GM12878 (cell line): ENCODE data around the gene CDKN1C. TPM values are rescaled to one million over a fixed set of nuclear protein-coding genes. Genes with fewer than 3 reads are reported as not detected.

Source experiments
- ATAC-seq: fragments of 200-7000 bp; cut with Tn5 transposase; 3 replicates; pipeline ENCODE4 v1.9.1; 2020; ENCODE audit warnings: mild to moderate bottlenecking, moderate library complexity
- BruUV-seq: library from RNA; stranded (reverse); fragments of 400-500 nt; replicated peaks from 2 replicates; lab custom pipeline; 2021; lab: Mats Ljungman, UMichigan
- CTCF ChIA-PET: fragments of 300-600 bp; sonication (Branson Sonifier 250); formaldehyde crosslinking; extraction: SDS; loops from one replicate; lab custom pipeline; 2021; ENCODE audit warnings: inconsistent platforms; lab: Yijun Ruan, JAX
- POLR2A ChIA-PET: fragments of 350-600 bp; formaldehyde crosslinking; extraction: SDS; loops from one replicate; lab custom pipeline; 2021; ENCODE audit warnings: inconsistent platforms; lab: Charles Lee
- RAD21 ChIA-PET: fragments of 300-600 bp; sonication (Branson Sonifier 250); formaldehyde crosslinking; loops from one replicate; lab custom pipeline; 2023; ENCODE audit warnings: antibody characterized with exemption; ENCODE audit not compliant: unreplicated experiment; lab: Charles Lee
- SMC1A ChIA-PET: fragments of 300-600 bp; sonication (Branson Sonifier 250); formaldehyde crosslinking; loops from one replicate; lab custom pipeline; 2023; ENCODE audit not compliant: unreplicated experiment, uncharacterized antibody; lab: Charles Lee
- DNase-seq: peaks from one replicate; pipeline ENCODE4 v3.0.0-alpha.2; 2011; ENCODE audit warnings: low read depth, low spot score
- FAIRE-seq: peaks from 3 replicates; lab custom pipeline; 2011; peaks lifted over from hg19 to GRCh38; lab: Jason Lieb, UNC
- H2AFZ ChIP-seq: 2 replicates; pipeline ENCODE4 v1.6.0; 2011; ENCODE audit warnings: low read depth, low read length, control low read depth; ENCODE audit not compliant: control insufficient read depth
- H3K27ac ChIP-seq: 2 replicates; pipeline ENCODE4 v1.5.1; 2011; ENCODE audit warnings: control low read depth; ENCODE audit not compliant: control insufficient read depth, insufficient read depth
- H3K27me3 ChIP-seq, 2 experiments: replicated peaks in 1 of 2; 2 replicates each; pipeline versions ENCODE4 v1.6.0 to v1.6.1; 2011; ENCODE audit warnings: low read length in 1 of 2; ENCODE audit not compliant: control insufficient read depth in 2 of 2, insufficient read depth in 2 of 2
- H3K36me3 ChIP-seq, 2 experiments: 2 replicates each; pipeline ENCODE4 v1.5.1; 2011; ENCODE audit warnings: low read length in 1 of 2; ENCODE audit not compliant: control insufficient read depth in 2 of 2, insufficient read depth in 2 of 2
- H3K4me1 ChIP-seq: 2 replicates; pipeline ENCODE4 v1.6.1; 2011; ENCODE audit warnings: mild to moderate bottlenecking, low read length, moderate library complexity, mixed read lengths; ENCODE audit not compliant: control insufficient read depth, insufficient read depth
- H3K4me2 ChIP-seq: 2 replicates; pipeline ENCODE4 v1.6.0; 2011; ENCODE audit warnings: control low read depth; ENCODE audit not compliant: control insufficient read depth, insufficient read depth
- H3K4me3 ChIP-seq: fragments of 200-600 bp; sonication (generic); 2 replicates; pipeline ENCODE4 v1.5.1; 2016
- H3K79me2 ChIP-seq: 2 replicates; pipeline ENCODE4 v1.6.0; 2011; ENCODE audit warnings: low read length; ENCODE audit not compliant: control insufficient read depth, insufficient read depth
- H3K9ac ChIP-seq: 2 replicates; pipeline ENCODE4 v1.8.0; 2011; ENCODE audit warnings: low read length, control low read depth, mixed read lengths; ENCODE audit not compliant: control insufficient read depth, insufficient read depth
- H3K9me3 ChIP-seq: replicated peaks from 3 replicates; pipeline ENCODE4 v1.5.1; 2011; ENCODE audit warnings: mild to moderate bottlenecking, low read length; ENCODE audit not compliant: control insufficient read depth, insufficient read depth
- H4K20me1 ChIP-seq: 2 replicates; pipeline ENCODE4 v1.6.0; 2011; ENCODE audit not compliant: control insufficient read depth, insufficient read depth
- BMI1 ChIP-seq: fragments of 450-650 bp; IDR thresholded peaks from 2 replicates; pipeline ENCODE4 v1.6.1; 2016; ENCODE audit warnings: mild to moderate bottlenecking, moderate library complexity, borderline replicate concordance
- CREB1 ChIP-seq: IDR thresholded peaks from 2 replicates; pipeline ENCODE4 v1.6.1; 2012; ENCODE audit warnings: low read depth, mild to moderate bottlenecking, inconsistent platforms
- E2F8 ChIP-seq: fragments of 450-650 bp; IDR thresholded peaks from 2 replicates; pipeline ENCODE4 v1.6.1; 2018; ENCODE audit warnings: mild to moderate bottlenecking, low read depth, moderate library complexity; ENCODE audit not compliant: partially characterized antibody
- E4F1 ChIP-seq: fragments of 450-650 bp; IDR thresholded peaks from 2 replicates; pipeline ENCODE4 v1.6.1; 2018; ENCODE audit warnings: borderline replicate concordance, mild to moderate bottlenecking; ENCODE audit not compliant: partially characterized antibody
- HSF1 ChIP-seq: fragments of 150-350 bp; IDR thresholded peaks from 2 replicates; pipeline ENCODE4 v1.6.1; 2014; ENCODE audit warnings: mild to moderate bottlenecking, low read depth, low read length
- IRF4 ChIP-seq: IDR thresholded peaks from 2 replicates; pipeline ENCODE4 v1.6.1; 2011; ENCODE audit warnings: low read depth, low read length
- LARP7 ChIP-seq: fragments of 450-650 bp; IDR thresholded peaks from 2 replicates; pipeline ENCODE4 v1.6.1; 2017; ENCODE audit warnings: mild to moderate bottlenecking
- MYC ChIP-seq: IDR thresholded peaks from 2 replicates; pipeline ENCODE4 v1.6.1; 2011; ENCODE audit warnings: mild to moderate bottlenecking, low read length, moderate library complexity, inconsistent platforms; ENCODE audit not compliant: insufficient read depth, insufficient replicate concordance, insufficient read length, severe bottlenecking
- NR2C2 ChIP-seq: IDR thresholded peaks from 2 replicates; pipeline ENCODE4 v1.6.1; 2011; ENCODE audit warnings: borderline replicate concordance, low read depth; ENCODE audit not compliant: control insufficient read depth, insufficient read length
- RB1 ChIP-seq: fragments of 450-650 bp; formaldehyde crosslinking; IDR thresholded peaks from 2 replicates; pipeline ENCODE4 v1.6.1; 2017; ENCODE audit warnings: mild to moderate bottlenecking, borderline replicate concordance
- RFX5 ChIP-seq: IDR thresholded peaks from 2 replicates; pipeline ENCODE4 v1.6.1; 2011; ENCODE audit warnings: low read depth, low read length, improper control_type of control experiment
- ZNF24 ChIP-seq: fragments of 450-650 bp; IDR thresholded peaks from 2 replicates; pipeline ENCODE4 v1.6.1; 2017; ENCODE audit warnings: antibody characterized with exemption, mild to moderate bottlenecking
- ZNF687 ChIP-seq: fragments of 450-650 bp; IDR thresholded peaks from 2 replicates; pipeline ENCODE4 v1.6.1; 2017; ENCODE audit warnings: mild to moderate bottlenecking, moderate library complexity
- WGBS: methylation state at CpG from one replicate; pipeline ENCODE4 v1.1.6; 2016; ENCODE audit warnings: low lambda C conversion rate; ENCODE audit not compliant: insufficient replicate concordance, insufficient coverage; ENCODE audit errors: missing lambda C conversion rate; 5-methylcytosine and 5-hydroxymethylcytosine counted together
- in situ Hi-C: fragments of 300-500 bp; cut with MboI; formaldehyde crosslinking; loops from 9 replicates; pipeline ENCODE4 v1.14.3; 2018; ENCODE audit warnings: mixed read lengths
- intact Hi-C: fragments of 100-400 bp; cut with micrococcal nuclease; formaldehyde crosslinking; loops from one replicate; pipeline ENCODE4 v1.14.2; 2022; ENCODE audit not compliant: unreplicated experiment
- polyA plus RNA-seq, 11 experiments: library from polyadenylated mRNA; depleted of rRNA in 4 of 11; unstranded in 6 of 11; stranded (reverse) in 5 of 11; fragments of >200 nt; fragmentation: Nextera tagmentation in 4 of 11; fragmentation: Illumina TruSeq in 1 of 11; extraction: Ambion mirVana in 4 of 11; extraction: Trizol in 1 of 11; gene quantifications; 1 replicate in 1 of 11; 2 replicates in 10 of 11; pipeline versions ENCODE4 v1.2.1 to v1.2.3, GENCODE V29; 2011 to 2016; ENCODE audit warnings: inconsistent platforms in 2 of 11, missing spikeins in 2 of 11, low read depth in 1 of 11
- total RNA-seq, 4 experiments: library from RNA; depleted of rRNA in 3 of 4; stranded (reverse); fragments of >200 nt in 3 of 4; fragmentation: Illumina TruSeq in 1 of 4; extraction: Trizol in 1 of 4; gene quantifications; 2 replicates each; pipeline versions ENCODE4 v1.2.1 to v1.2.3, GENCODE V29; 2013 to 2021

CDKN1C gene
- total and polyA plus RNA-seq, 10 of the 15 experiments (the other 5 are each of a cell fraction or from before 2014, with no cell fraction given): 0.05 to 0.21 (median 0.14) TPM; not detected in 7

GRCh38 chr11:2868506-2869133, 17.0 kb downstream of the CDKN1C start:
- Histone ChIP-seq H3K9me3 (no peaks in the 10 kb centered on the region; the same call in 2 of the 3 replicates), H3K9ac (no peak overlapping the region), H3K4me1 (no peaks in the 10 kb centered on the region), H2AFZ (no peak overlapping the region), H3K36me3 (no peaks in the 10 kb centered on the region), H3K4me3 (no peak overlapping the region)
- CTCF ChIA-PET: no interaction called here
- in situ Hi-C loops: no loop called here
- TF ChIP-seq BMI1 (no peak), ZNF24 (no peak), RB1 (no peak), NR2C2 (no peak), MYC (no peak), RFX5 (no peak), CREB1 (no peak), LARP7 (no peak), HSF1 (no peak), E4F1 (no peak), ZNF687 (no peak), IRF4 (no peak), E2F8 (no peak)
- TF ChIP-seq, all 136 proteins: peak for 0
- RAD21 ChIA-PET: no interaction called here
- FAIRE-seq: no peak
- intact Hi-C loops: no loop called here
- POLR2A ChIA-PET: no interaction called here
- H3K27me3 ChIP-seq: peaks cover 2 to 5% of the 10 kb centered on the region in 2 experiments; a peak in 3 of 4 replicates
- no peak overlapping the region for H3K27ac ChIP-seq
- BruUV-seq: no TSS peak
- no peak overlapping the region for H3K4me2 ChIP-seq
- H3K79me2 ChIP-seq: no peaks in the 10 kb centered on the region
- H4K20me1 ChIP-seq: no peaks in the 10 kb centered on the region
- WGBS: 23% methylated on average over 16 of the region's 16 CpGs
- no peak for ATAC-seq
- DNase-seq: no peak
- SMC1A ChIA-PET: no interaction called here
